Measurements from ENCODE around the gene TRABD.

The TRABD gene

GRCh38 chr22:50213263-50213662 lies 27.6 kb downstream of the TRABD start:
- Histone ChIP-seq H3K27me3 (ENCODE audit: control insufficient read depth in 2 of 2, insufficient read depth in 2 of 2, low read length in 2 of 2) (no peaks in the 10 kb centered on the region), H3K27ac (ENCODE audit: low read depth in 2 of 2, low read length in 2 of 2) (no peak overlapping the region), H3K9me3 (ENCODE audit: control insufficient read depth in 2 of 2, low read length in 2 of 2) (no peaks in the 10 kb centered on the region), H3K4me3 (ENCODE audit: low read length in 2 of 2) (no peak overlapping the region), H3K4me1 (ENCODE audit: control insufficient read depth in 2 of 2, insufficient read depth in 2 of 2, low read length in 2 of 2) (no peaks in the 10 kb centered on the region), H3K36me3 (ENCODE audit: control insufficient read depth in 2 of 2, insufficient read depth in 2 of 2, low read length in 2 of 2) (peaks cover 62 to 64% of the 10 kb centered on the region in 2 donors), H3K9ac (ENCODE audit: low read depth in 1 of 2, low read length in 2 of 2) (no peak overlapping the region)

DNA sequence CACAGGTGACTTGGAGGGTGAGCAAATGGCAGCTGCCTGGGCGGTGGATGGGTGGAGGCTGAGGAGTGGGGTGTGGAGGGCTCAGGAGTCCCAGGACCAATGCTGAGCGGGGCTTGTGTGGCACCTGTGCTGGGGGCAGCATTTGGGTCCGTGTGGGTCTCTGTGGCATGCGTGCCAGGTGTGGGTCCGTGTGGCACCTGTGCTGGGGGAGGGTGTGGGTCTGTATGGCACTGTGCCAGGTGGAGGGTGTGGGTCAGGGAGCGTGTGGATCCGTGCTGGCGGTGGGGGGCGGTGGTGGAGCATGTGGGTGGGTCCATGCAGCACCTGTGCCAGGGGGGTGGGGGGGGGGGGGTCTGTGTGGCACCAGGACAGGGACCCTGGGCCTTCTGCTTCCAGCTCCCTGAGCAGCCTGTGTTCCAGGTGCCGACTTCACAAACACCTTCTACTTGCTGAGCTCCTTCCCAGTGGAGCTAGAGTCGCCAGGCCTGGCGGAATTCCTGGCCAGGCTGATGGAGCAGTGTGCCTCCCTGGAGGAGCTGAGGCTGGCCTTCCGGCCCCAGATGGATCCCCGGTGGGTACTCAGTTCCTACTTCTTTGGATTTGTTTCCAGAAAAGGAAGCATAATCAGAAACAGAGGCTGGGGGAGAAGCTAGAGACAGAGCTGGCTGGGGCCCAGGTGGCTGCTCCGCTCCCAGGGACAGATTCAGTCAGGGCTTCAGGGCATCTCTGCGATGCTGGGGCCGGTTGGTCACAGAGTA lies 29.8 kb downstream of the TRABD start:
- no peak overlapping the region for H3K27ac ChIP-seq (ENCODE audit: low read depth in 2 of 2, low read length in 2 of 2)
- H3K27me3 ChIP-seq (ENCODE audit: control insufficient read depth in 2 of 2, insufficient read depth in 2 of 2, low read length in 2 of 2): no peaks in the 10 kb centered on the region
- no peak overlapping the region for H3K9ac ChIP-seq (ENCODE audit: low read depth in 1 of 2, low read length in 2 of 2)
- no peak overlapping the region for H3K4me3 ChIP-seq (ENCODE audit: low read length in 2 of 2)
- H3K4me1 ChIP-seq (ENCODE audit: control insufficient read depth in 2 of 2, insufficient read depth in 2 of 2, low read length in 2 of 2): peaks cover 0 to 5% of the 10 kb centered on the region in 2 donors
- peaks cover 65% of the 10 kb centered on the region in 2 donors for H3K36me3 ChIP-seq (ENCODE audit: control insufficient read depth in 2 of 2, insufficient read depth in 2 of 2, low read length in 2 of 2)
- H3K9me3 ChIP-seq (ENCODE audit: control insufficient read depth in 2 of 2, low read length in 2 of 2): no peaks in the 10 kb centered on the region

DNA sequence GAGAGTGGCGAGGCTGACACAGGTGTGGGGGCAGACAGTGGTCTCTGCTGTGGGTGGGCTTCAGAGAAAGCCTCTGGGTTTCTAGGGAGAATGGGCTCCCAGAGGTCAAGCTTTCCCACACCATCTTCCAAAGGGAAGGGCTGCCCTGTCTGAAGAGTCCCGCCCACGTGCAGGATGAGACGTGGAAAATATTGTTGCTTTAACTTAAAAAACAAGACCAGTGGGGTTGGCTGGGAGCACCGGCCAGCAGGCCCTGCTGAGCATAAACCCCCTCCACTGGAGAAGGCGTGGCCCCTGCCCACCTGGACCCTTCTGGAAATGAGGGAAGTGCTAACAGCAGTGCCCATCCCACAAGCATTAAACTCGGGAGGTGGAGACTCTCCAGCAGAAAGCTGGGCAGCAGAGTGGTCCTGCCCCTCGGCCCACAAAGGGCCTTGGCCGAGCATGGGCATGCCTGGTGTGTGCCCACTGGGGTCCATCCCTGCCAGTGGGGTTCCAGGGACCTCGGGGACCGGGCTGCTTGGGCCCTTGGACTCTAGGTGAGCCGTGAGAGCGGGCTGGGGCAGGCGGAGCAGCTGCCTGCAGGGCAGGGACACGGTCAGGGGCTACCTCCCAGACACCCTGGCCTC lies 30.5 kb downstream of the TRABD start:
- no peak overlapping the region for H3K4me3 ChIP-seq (ENCODE audit: low read length in 2 of 2)
- H3K27me3 ChIP-seq (ENCODE audit: control insufficient read depth in 2 of 2, insufficient read depth in 2 of 2, low read length in 2 of 2): no peaks in the 10 kb centered on the region
- no peak overlapping the region for H3K27ac ChIP-seq (ENCODE audit: low read depth in 2 of 2, low read length in 2 of 2)
- H3K9ac ChIP-seq (ENCODE audit: low read depth in 1 of 2, low read length in 2 of 2): no peak overlapping the region
- H3K4me1 ChIP-seq (ENCODE audit: control insufficient read depth in 2 of 2, insufficient read depth in 2 of 2, low read length in 2 of 2): peaks cover 0 to 5% of the 10 kb centered on the region in 2 donors
- H3K36me3 ChIP-seq (ENCODE audit: control insufficient read depth in 2 of 2, insufficient read depth in 2 of 2, low read length in 2 of 2): peaks cover 64 to 66% of the 10 kb centered on the region in 2 donors
- H3K9me3 ChIP-seq (ENCODE audit: control insufficient read depth in 2 of 2, low read length in 2 of 2): no peaks in the 10 kb centered on the region

GRCh38 chr22:50216684-50217520 lies 31.2 kb downstream of the TRABD start:
- Histone ChIP-seq H3K27me3 (ENCODE audit: control insufficient read depth in 2 of 2, insufficient read depth in 2 of 2, low read length in 2 of 2) (no peaks in the 10 kb centered on the region), H3K9ac (ENCODE audit: low read depth in 1 of 2, low read length in 2 of 2) (no peak overlapping the region), H3K4me1 (ENCODE audit: control insufficient read depth in 2 of 2, insufficient read depth in 2 of 2, low read length in 2 of 2) (peaks cover 0 to 5% of the 10 kb centered on the region in 2 donors), H3K4me3 (ENCODE audit: low read length in 2 of 2) (no peak overlapping the region), H3K9me3 (ENCODE audit: control insufficient read depth in 2 of 2, low read length in 2 of 2) (no peaks in the 10 kb centered on the region), H3K36me3 (ENCODE audit: control insufficient read depth in 2 of 2, insufficient read depth in 2 of 2, low read length in 2 of 2) (peaks cover 66 to 69% of the 10 kb centered on the region in 2 donors), H3K27ac (ENCODE audit: low read depth in 2 of 2, low read length in 2 of 2) (no peak overlapping the region)

DNA sequence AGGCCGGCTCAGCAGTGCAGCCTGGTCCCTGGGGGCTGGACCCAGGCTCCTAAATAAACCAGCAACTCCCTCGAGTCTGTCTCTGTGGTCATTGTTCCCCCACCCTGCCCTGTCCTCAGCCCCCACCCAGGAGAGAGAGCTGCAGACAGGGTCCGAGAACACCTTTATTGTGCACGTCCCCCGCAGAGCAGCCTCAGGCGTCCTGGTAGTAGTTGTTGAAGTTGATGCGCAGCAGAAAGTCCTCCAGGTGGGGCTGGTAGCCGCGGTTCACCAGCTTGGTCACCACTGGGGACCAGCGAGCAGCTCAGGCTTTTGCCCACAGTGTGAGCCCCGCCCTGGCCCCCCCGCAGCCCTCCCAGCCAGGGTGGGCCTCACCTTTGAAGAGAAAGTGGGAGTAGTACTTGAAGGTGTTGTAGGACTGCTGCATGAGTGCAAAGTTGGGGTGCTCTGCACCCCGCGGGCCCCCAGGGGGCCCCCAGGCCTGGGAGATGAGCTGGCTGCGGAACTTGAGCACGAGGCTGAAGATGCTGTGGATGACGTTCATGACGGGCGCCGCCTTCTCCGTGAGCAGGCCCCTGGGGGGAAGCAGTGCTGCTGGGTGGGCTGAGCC lies 31.9 kb downstream of the TRABD start:
- Histone ChIP-seq H3K9me3 (ENCODE audit: control insufficient read depth in 2 of 2, low read length in 2 of 2) (no peaks in the 10 kb centered on the region), H3K4me1 (ENCODE audit: control insufficient read depth in 2 of 2, insufficient read depth in 2 of 2, low read length in 2 of 2) (peaks cover 0 to 5% of the 10 kb centered on the region in 2 donors), H3K27me3 (ENCODE audit: control insufficient read depth in 2 of 2, insufficient read depth in 2 of 2, low read length in 2 of 2) (no peaks in the 10 kb centered on the region), H3K27ac (ENCODE audit: low read depth in 2 of 2, low read length in 2 of 2) (no peak overlapping the region), H3K36me3 (ENCODE audit: control insufficient read depth in 2 of 2, insufficient read depth in 2 of 2, low read length in 2 of 2) (peaks cover 69 to 72% of the 10 kb centered on the region in 2 donors), H3K9ac (ENCODE audit: low read depth in 1 of 2, low read length in 2 of 2) (no peak overlapping the region), H3K4me3 (ENCODE audit: low read length in 2 of 2) (no peak overlapping the region)

GRCh38 chr22:50218153-50218995 lies 32.7 kb downstream of the TRABD start:
- H3K9ac ChIP-seq (ENCODE audit: low read depth in 1 of 2, low read length in 2 of 2): no peak overlapping the region
- H3K4me1 ChIP-seq (ENCODE audit: control insufficient read depth in 2 of 2, insufficient read depth in 2 of 2, low read length in 2 of 2): peaks cover 0 to 5% of the 10 kb centered on the region in 2 donors
- peaks cover 68 to 73% of the 10 kb centered on the region in 2 donors for H3K36me3 ChIP-seq (ENCODE audit: control insufficient read depth in 2 of 2, insufficient read depth in 2 of 2, low read length in 2 of 2)
- H3K4me3 ChIP-seq (ENCODE audit: low read length in 2 of 2): no peak overlapping the region
- H3K27ac ChIP-seq (ENCODE audit: low read depth in 2 of 2, low read length in 2 of 2): no peak overlapping the region
- no peaks in the 10 kb centered on the region for H3K9me3 ChIP-seq (ENCODE audit: control insufficient read depth in 2 of 2, low read length in 2 of 2)
- H3K27me3 ChIP-seq (ENCODE audit: control insufficient read depth in 2 of 2, insufficient read depth in 2 of 2, low read length in 2 of 2): no peaks in the 10 kb centered on the region

DNA sequence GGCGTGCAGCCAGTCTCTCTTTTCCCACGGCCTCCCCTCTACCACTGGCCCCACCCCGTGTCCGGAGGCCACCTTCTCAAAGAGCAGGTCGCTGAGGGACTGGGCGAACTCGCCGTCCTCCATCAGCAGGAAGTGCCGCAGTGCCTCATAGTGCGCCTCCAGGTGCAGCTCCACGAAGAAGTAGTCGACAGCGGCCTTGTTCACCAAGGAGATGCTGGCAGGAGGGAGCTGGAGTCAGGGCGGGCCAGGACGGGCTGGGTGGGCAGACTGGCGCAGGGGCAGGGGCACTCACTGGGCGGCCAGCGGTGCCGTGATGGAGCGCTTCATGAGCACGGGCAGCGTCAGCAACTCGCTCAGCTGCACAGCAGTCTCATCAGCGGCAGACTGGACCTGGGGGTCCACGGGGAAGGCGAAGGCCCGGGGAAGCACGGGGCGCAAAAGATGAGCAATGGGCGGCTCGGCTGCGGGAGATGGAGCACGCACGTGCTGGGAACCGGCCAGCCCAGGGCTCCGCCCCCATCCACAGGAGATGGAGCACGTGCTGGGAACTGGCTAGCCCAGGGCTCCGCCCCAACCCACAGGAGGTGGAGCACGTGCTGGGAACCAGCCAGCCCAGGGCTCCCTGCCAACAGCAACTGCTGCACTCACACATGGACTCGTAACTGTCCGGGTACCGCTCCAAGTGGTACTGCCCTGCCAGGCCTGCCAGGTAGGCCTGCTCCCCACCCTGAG lies 33.4 kb downstream of the TRABD start:
- Histone ChIP-seq H3K27me3 (ENCODE audit: control insufficient read depth in 2 of 2, insufficient read depth in 2 of 2, low read length in 2 of 2) (no peaks in the 10 kb centered on the region), H3K36me3 (ENCODE audit: control insufficient read depth in 2 of 2, insufficient read depth in 2 of 2, low read length in 2 of 2) (peaks cover 68 to 74% of the 10 kb centered on the region in 2 donors), H3K4me1 (ENCODE audit: control insufficient read depth in 2 of 2, insufficient read depth in 2 of 2, low read length in 2 of 2) (peaks cover 0 to 5% of the 10 kb centered on the region in 2 donors), H3K9ac (ENCODE audit: low read depth in 1 of 2, low read length in 2 of 2) (no peak overlapping the region), H3K27ac (ENCODE audit: low read depth in 2 of 2, low read length in 2 of 2) (no peak overlapping the region), H3K4me3 (ENCODE audit: low read length in 2 of 2) (no peak overlapping the region), H3K9me3 (ENCODE audit: control insufficient read depth in 2 of 2, low read length in 2 of 2) (no peaks in the 10 kb centered on the region)

DNA sequence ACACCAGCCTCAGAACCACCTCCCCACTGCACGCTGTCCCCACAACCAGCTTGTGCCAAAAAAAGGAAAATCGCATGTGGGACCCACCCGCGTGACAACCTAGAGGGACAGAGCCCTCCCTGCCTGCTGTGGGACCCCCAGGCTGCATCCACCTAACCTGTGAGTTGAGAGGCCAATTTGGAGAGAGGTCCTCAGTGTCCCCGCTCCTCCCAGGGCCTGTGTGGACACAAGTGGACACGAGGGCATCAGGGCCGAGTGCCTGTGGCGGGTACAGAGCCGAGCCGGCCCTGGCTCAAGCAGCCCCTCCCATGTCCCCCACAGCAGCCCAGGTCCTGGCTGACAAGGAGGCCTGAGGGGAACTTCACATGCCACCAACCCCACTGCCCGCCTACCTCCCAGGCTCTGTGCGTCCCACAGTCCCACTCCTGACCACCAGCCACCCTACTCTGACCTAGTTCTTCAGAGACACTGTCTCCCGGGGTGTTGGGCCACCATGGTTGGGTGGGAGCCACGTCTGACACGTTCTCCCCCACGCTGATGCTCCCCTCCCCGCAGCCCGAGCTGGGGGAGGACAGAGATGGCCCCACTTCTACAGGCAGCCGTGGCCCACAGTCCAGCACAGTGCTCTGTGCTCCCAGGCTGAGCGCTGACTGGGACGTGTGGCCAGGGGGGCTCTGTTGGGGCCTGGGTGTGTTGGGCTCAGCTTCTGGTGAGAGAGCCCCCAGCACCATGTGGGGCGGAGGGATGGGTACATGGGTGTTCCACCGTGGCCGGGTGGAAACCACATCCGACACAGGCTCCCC lies 34.3 kb downstream of the TRABD start:
- Histone ChIP-seq H3K4me1 (ENCODE audit: control insufficient read depth in 2 of 2, insufficient read depth in 2 of 2, low read length in 2 of 2) (peaks cover 0 to 5% of the 10 kb centered on the region in 2 donors), H3K27ac (ENCODE audit: low read depth in 2 of 2, low read length in 2 of 2) (no peak overlapping the region), H3K36me3 (ENCODE audit: control insufficient read depth in 2 of 2, insufficient read depth in 2 of 2, low read length in 2 of 2) (peaks cover 65 to 71% of the 10 kb centered on the region in 2 donors), H3K27me3 (ENCODE audit: control insufficient read depth in 2 of 2, insufficient read depth in 2 of 2, low read length in 2 of 2) (no peaks in the 10 kb centered on the region), H3K9ac (ENCODE audit: low read depth in 1 of 2, low read length in 2 of 2) (no peak overlapping the region), H3K4me3 (ENCODE audit: low read length in 2 of 2) (no peak overlapping the region), H3K9me3 (ENCODE audit: control insufficient read depth in 2 of 2, low read length in 2 of 2) (no peaks in the 10 kb centered on the region)

All from mucosa of rectum (tissue), 2 donors.